ENCODE data around the gene RETREG3. TPM values are rescaled to one million over a fixed set of nuclear protein-coding genes. Genes with fewer than 3 reads are reported as not detected.

Gene RETREG3
- total RNA-seq, 2 experiments from 2014 or later = 46.7 to 54.2 TPM

DNA sequence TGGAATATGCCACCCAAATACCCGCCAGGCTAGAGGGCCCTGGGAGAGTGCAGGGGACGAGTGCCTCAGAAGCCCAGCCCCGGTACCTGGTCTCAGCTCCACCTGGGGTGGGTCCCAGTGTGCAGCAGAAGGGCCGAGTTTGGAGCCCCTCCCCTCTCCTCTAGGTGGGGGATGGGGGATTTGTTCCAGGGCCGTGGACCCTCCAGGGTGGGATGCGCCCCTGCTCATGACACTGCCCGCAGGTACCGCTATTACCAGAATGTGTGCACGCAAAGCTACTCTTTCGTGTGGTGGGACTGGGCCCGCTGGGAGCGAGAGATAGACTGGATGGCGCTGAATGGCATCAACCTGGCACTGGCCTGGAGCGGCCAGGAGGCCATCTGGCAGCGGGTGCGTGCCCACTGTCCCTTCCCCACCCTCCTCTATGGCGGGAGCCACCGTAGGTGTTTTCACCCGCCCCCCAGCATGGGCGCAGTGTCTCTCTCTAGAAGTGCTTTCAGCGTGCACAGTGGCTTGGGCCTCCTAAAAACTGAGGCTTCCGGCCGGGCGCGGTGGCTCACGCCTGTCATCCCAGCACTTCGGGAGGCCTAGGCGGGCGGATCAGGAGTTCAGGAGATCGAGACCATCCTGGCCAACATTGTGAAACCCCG, 71.9 kb downstream of the RETREG3 start:
- Mint-ChIP-seq H3K4me3 (peak overlapping the region; percentile 84), H3K4me1 (peaks cover 43% of the 10 kb centered on the region), H3K27ac (peak overlapping the region; percentile 84), H3K27me3 (peaks cover 12% of the 10 kb centered on the region), H3K36me3 (peaks cover 11% of the 10 kb centered on the region), H3K9me3 (ENCODE audit: low read depth) (no peaks in the 10 kb centered on the region)
- CTCF ChIA-PET = interaction anchor here (1.2 to 3.5 kb wide), 7 partner anchors 10 to 41 kb away, joined by 3 to 24 read pairs (median 9); partner anchors contain the start of gene PSMC3IP
- DNase-seq (no peak), ATAC-seq (no peak)

DNA sequence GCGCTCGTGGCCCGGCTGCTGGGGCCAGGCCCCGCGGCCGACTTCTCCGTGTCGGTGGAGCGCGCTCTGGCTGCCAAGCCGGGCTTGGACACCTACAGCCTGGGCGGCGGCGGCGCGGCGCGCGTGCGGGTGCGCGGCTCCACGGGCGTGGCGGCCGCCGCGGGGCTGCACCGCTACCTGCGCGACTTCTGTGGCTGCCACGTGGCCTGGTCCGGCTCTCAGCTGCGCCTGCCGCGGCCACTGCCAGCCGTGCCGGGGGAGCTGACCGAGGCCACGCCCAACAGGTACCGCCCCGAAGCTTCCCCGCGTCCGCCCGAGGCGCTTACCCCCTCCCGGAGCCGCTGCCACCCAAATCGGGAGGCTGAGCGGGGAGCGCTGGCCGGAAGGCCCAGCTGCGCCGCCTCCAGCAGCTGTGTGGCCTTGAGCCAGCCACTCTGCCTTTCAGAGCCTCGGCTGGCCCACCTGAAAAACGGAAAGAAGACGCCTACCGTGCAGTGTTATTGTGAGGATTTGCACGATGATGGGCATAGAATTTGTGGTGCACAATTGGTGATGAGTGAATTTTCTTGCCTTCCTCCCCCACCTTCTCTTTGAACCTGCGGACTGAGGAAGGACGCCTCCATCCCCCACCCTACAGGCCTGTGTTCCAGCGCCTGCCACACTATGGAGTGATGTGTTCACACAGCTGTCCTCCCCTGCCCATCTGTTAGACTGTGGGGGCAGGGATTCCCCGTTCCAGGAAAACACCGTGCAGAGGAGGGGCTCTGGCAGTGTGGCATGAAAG, 72.6 kb downstream of the RETREG3 start:
- DNase-seq (peak; percentile 88), ATAC-seq (peak; percentile 76)
- H3K4me1 Mint-ChIP-seq = peaks cover 47% of the 10 kb centered on the region
- H3K27me3 Mint-ChIP-seq = peaks cover 15% of the 10 kb centered on the region
- CTCF ChIA-PET = interaction anchor here (1.0 to 3.5 kb wide), 12 partner anchors 10 to 219 kb away, joined by 3 to 24 read pairs (median 5); partner anchors contain the start of gene PSMC3IP
- peaks cover 11% of the 10 kb centered on the region for H3K36me3 Mint-ChIP-seq
- H3K9me3 Mint-ChIP-seq (ENCODE audit: low read depth) = no peaks in the 10 kb centered on the region
- peak overlapping the region; percentile 84 for H3K27ac Mint-ChIP-seq
- peak overlapping the region; percentile 84 for H3K4me3 Mint-ChIP-seq

GRCh38 chr17:42536048-42536371, 73.2 kb downstream of the RETREG3 start, which contains the start of gene NAGLU:
Gene NAGLU (plus strand): TSS chr17:42536241. CDS start chr17:42536273, 32 bp downstream.
- Mint-ChIP-seq H3K27ac (peak within 1 kb of the TSS; percentile 84), H3K27me3 (peaks cover 15% of the 10 kb centered on the region), H3K4me3 (peak within 1 kb of the TSS; percentile 84), H3K36me3 (peaks cover 10% of the 10 kb centered on the region), H3K9me3 (ENCODE audit: low read depth) (no peaks in the 10 kb centered on the region), H3K4me1 (peaks cover 47% of the 10 kb centered on the region)
- DNase-seq (peak; percentile 93), ATAC-seq (peak; percentile 95)
- CTCF ChIA-PET = interaction anchor here (0.9 to 3.5 kb wide), 12 partner anchors 9 to 355 kb away, joined by 3 to 24 read pairs (median 5); partner anchors contain the start of genes KCNH4 and PSMC3IP

- peaks cover 46% of the 10 kb centered on the region for H3K4me1 Mint-ChIP-seq
- CTCF ChIA-PET = interaction anchor here (0.9 to 3.5 kb wide), 12 partner anchors 8 to 354 kb away, joined by 3 to 24 read pairs (median 5); partner anchors contain the start of genes KCNH4 and PSMC3IP
- DNase-seq = no peak
- H3K4me3 Mint-ChIP-seq = peak overlapping the region; percentile 77
- H3K27me3 Mint-ChIP-seq = peaks cover 15% of the 10 kb centered on the region
- peak overlapping the region; percentile 73 for H3K27ac Mint-ChIP-seq
- ATAC-seq = no peak
- no peaks in the 10 kb centered on the region for H3K9me3 Mint-ChIP-seq (ENCODE audit: low read depth)
- peaks cover 7% of the 10 kb centered on the region for H3K36me3 Mint-ChIP-seq
Measured at GRCh38 chr17:42535155-42536047, 73.8 kb downstream of the RETREG3 start.

GRCh38 chr17:42531455-42532354, 77.5 kb downstream of the RETREG3 start:
- H3K27ac Mint-ChIP-seq = peak overlapping the region; percentile 56
- H3K27me3 Mint-ChIP-seq = peaks cover 15% of the 10 kb centered on the region
- H3K9me3 Mint-ChIP-seq (ENCODE audit: low read depth) = no peaks in the 10 kb centered on the region
- H3K36me3 Mint-ChIP-seq = no peaks in the 10 kb centered on the region
- CTCF ChIA-PET = interaction anchor here (0.6 to 2.4 kb wide), 8 partner anchors 9 to 825 kb away, joined by 3 to 10 read pairs (median 6); partner anchors contain the start of genes BECN1 and PSMC3IP
- H3K4me1 Mint-ChIP-seq = peaks cover 41% of the 10 kb centered on the region
- peak; percentile 60 for DNase-seq
- peak overlapping the region; percentile 74 for H3K4me3 Mint-ChIP-seq
- ATAC-seq = no peak

GRCh38 chr17:42530952-42531454, 78.2 kb downstream of the RETREG3 start:
- CTCF ChIA-PET = interaction anchor here (0.7 to 2.4 kb wide), 12 partner anchors 10 to 209 kb away, joined by 3 to 16 read pairs (median 5); partner anchors contain the start of gene CAVIN1
- peaks cover 15% of the 10 kb centered on the region for H3K27me3 Mint-ChIP-seq
- H3K4me1 Mint-ChIP-seq = peaks cover 41% of the 10 kb centered on the region
- H3K9me3 Mint-ChIP-seq (ENCODE audit: low read depth) = no peaks in the 10 kb centered on the region
- DNase-seq = no peak
- H3K36me3 Mint-ChIP-seq = no peaks in the 10 kb centered on the region
- no peak overlapping the region for H3K27ac Mint-ChIP-seq
- ATAC-seq = no peak
- H3K4me3 Mint-ChIP-seq = no peak overlapping the region

Other genes starting within 250 kb of the RETREG3 start
- 10 to 100 TPM; 90.5 to 97.6 TPM for gene STAT3, start 220.9 kb downstream of the RETREG3 start, total RNA-seq
- 1 to 10 TPM in 1 of 2 experiments, under 1 TPM in 1; 0.66 to 1.3 TPM for gene CAVIN1, start 186.1 kb downstream of the RETREG3 start, total RNA-seq
- gene ATP6V0A1, start 150.5 kb downstream of the RETREG3 start, total RNA-seq = 1 to 10 TPM; 4.6 to 6.0 TPM
- 10 to 100 TPM; 18.2 to 19.4 TPM for gene NAGLU, start 73.1 kb downstream of the RETREG3 start, total RNA-seq
- gene HSD17B1, start 56.5 kb downstream of the RETREG3 start, total RNA-seq = 1 to 10 TPM in 1 of 2 experiments, under 1 TPM in 1; 0.70 to 1.1 TPM
- 100 to 1,000 TPM in 1 of 2 experiments, 10 to 100 TPM in 1; 95.9 to 108 TPM for gene COASY, start 47.2 kb downstream of the RETREG3 start, total RNA-seq
- 10 to 100 TPM; 54.8 to 60.4 TPM for gene MLX, start 42.3 kb downstream of the RETREG3 start, total RNA-seq
- gene PSMC3IP, start 31.6 kb downstream of the RETREG3 start, total RNA-seq = 10 to 100 TPM; 24.4 to 25.5 TPM
- gene TUBG1, start 309 bp upstream of the RETREG3 start, total RNA-seq = 100 to 1,000 TPM in 1 of 2 experiments, 10 to 100 TPM in 1; 92.3 to 103 TPM
- 10 to 100 TPM; 13.5 to 14.6 TPM for gene TUBG2, start 49.9 kb upstream of the RETREG3 start, total RNA-seq
- gene PLEKHH3, start 67.6 kb upstream of the RETREG3 start, total RNA-seq = 1 to 10 TPM; 1.3 to 1.4 TPM
- under 1 TPM in 1 of 2 experiments, not detected in 1; 0.45 TPM for gene CCR10, start 72.5 kb upstream of the RETREG3 start, total RNA-seq
- gene CNTNAP1, start 73.2 kb upstream of the RETREG3 start, total RNA-seq = 1 to 10 TPM in 1 of 2 experiments, under 1 TPM in 1; 0.61 to 1.9 TPM
- 10 to 100 TPM; 39.9 to 46.5 TPM for gene EZH1, start 135.7 kb upstream of the RETREG3 start, total RNA-seq
- not detected for gene RAMP2, start 151.9 kb upstream of the RETREG3 start, total RNA-seq
- gene VPS25, start 164.1 kb upstream of the RETREG3 start, total RNA-seq = 10 to 100 TPM; 62.8 to 77.8 TPM
- gene WNK4, start 171.2 kb upstream of the RETREG3 start, total RNA-seq = under 1 TPM; 0.20 to 0.59 TPM
- gene COA3, start 189.3 kb upstream of the RETREG3 start, total RNA-seq = 10 to 100 TPM; 43.7 to 48.2 TPM
- not detected for gene CNTD1, start 189.5 kb upstream of the RETREG3 start, total RNA-seq
- 10 to 100 TPM; 94.7 to 99.8 TPM for gene BECN1, start 214.9 kb upstream of the RETREG3 start, total RNA-seq
- gene PSME3, start 224.0 kb upstream of the RETREG3 start, total RNA-seq = 100 to 1,000 TPM; 123 to 166 TPM
- gene AOC2, start 235.2 kb upstream of the RETREG3 start, total RNA-seq = 1 to 10 TPM; 1.8 to 2.4 TPM
- gene AOC3, start 241.8 kb upstream of the RETREG3 start, total RNA-seq = 1 to 10 TPM; 1.1 to 1.5 TPM